SU-DHL-6 (cell line): ENCODE results near the gene TMEM151B.

ENCODE experiments used
- H2AFZ ChIP-seq: fragments of 200-600 bp; sonication (generic); 2 replicates; pipeline ENCODE4 v1.6.1; 2014; ENCODE audit warnings: low read depth, mild to moderate bottlenecking, moderate library complexity, mixed read lengths, antibody characterized with exemption, low read length; ENCODE audit not compliant: severe bottlenecking
- H3F3A ChIP-seq: fragments of 200-600 bp; shearing (Covaris generic); 2 replicates; pipeline ENCODE4 v1.6.0; 2016; ENCODE audit warnings: antibody characterized with exemption, mild to moderate bottlenecking; ENCODE audit not compliant: insufficient read depth
- H3K27ac ChIP-seq: fragments of 200-600 bp; sonication (generic); 2 replicates; pipeline ENCODE4 v1.5.1; 2016; ENCODE audit warnings: low read depth, mild to moderate bottlenecking, low read length, moderate library complexity, mixed read lengths
- H3K27me3 ChIP-seq: fragments of 200-600 bp; sonication (generic), shearing (Covaris generic); 2 replicates; pipeline ENCODE4 v1.6.0; 2014; ENCODE audit warnings: mild to moderate bottlenecking, low read length
- H3K36me3 ChIP-seq: fragments of 200-600 bp; sonication (generic); 2 replicates; pipeline ENCODE4 v1.6.1; 2014; ENCODE audit warnings: mild to moderate bottlenecking, low read length, mixed read lengths
- H3K4me2 ChIP-seq: fragments of 300-600, 200-600 bp; shearing (Covaris generic), sonication (generic); 2 replicates; pipeline ENCODE4 v1.6.0; 2014; ENCODE audit warnings: low read length, low read depth, mild to moderate bottlenecking; ENCODE audit not compliant: poor library complexity, severe bottlenecking
- H3K4me3 ChIP-seq: fragments of 200-600 bp; sonication (generic); 2 replicates; pipeline ENCODE4 v1.5.1; 2014; ENCODE audit warnings: antibody characterized with exemption, low read length, mild to moderate bottlenecking, mixed read lengths; ENCODE audit not compliant: insufficient read depth, poor library complexity, severe bottlenecking
- H3K79me2 ChIP-seq: fragments of 200-600 bp; sonication (generic); 2 replicates; pipeline ENCODE4 v1.6.1; 2014; ENCODE audit warnings: mild to moderate bottlenecking, low read length, moderate library complexity; ENCODE audit not compliant: insufficient read depth
- H3K9ac ChIP-seq: fragments of 200-600 bp; sonication (generic); 2 replicates; pipeline ENCODE4 v1.7.0; 2014; ENCODE audit warnings: mild to moderate bottlenecking, low read length
- H3K9me2 ChIP-seq: fragments of 200-600 bp; sonication (generic); replicated peaks from 2 replicates; pipeline ENCODE4 v1.6.1; 2014; ENCODE audit warnings: low read length; ENCODE audit not compliant: insufficient read depth
- H3K9me3 ChIP-seq: fragments of 200-600 bp; sonication (generic); 2 replicates; pipeline ENCODE4 v1.6.1; 2014; ENCODE audit warnings: low read length, mixed read lengths; ENCODE audit not compliant: insufficient read depth
- H4K20me1 ChIP-seq: fragments of 200-600 bp; sonication (generic); 2 replicates; pipeline ENCODE4 v1.6.1; 2014; ENCODE audit warnings: low read depth, mild to moderate bottlenecking, antibody characterized with exemption, low read length, moderate library complexity, mixed read lengths
- EZH2phosphoT487 ChIP-seq: fragments of 200-600 bp; sonication (generic), shearing (Covaris generic); conservative IDR thresholded peaks from 2 replicates; pipeline ENCODE4 v1.6.1; 2018; ENCODE audit warnings: mild to moderate bottlenecking, antibody characterized with exemption, low read length, moderate library complexity, mixed read lengths
- TF ChIP-seq, protein P1 (sequence below): fragments of 200-600 bp; sonication (generic); IDR thresholded peaks from one replicate; pipeline ENCODE4 v1.5.1; 2017; ENCODE audit warnings: antibody characterized with exemption, mild to moderate bottlenecking, low read length, moderate library complexity; ENCODE audit not compliant: insufficient read depth, poor library complexity, severe bottlenecking

Gene TMEM151B

DNA sequence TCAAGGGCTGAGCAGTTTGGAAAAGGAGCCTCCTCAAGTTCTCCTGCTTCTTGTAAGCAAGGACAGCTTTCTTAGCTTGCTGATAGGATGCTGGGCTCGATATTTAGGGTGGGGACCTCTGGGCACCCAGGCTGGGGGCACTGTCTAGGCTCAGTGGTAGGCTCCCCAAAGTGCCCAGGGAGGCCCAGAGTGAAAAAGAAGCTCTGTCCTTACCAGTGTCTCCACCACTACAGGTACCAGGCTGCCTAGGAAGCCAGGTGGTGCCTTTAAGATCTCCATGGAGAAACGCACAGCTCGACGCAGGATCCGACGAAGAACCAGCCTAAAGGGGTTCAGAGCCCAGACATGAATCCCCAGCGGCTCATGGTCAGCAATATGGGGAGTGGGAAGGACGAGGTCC is 36.5 kb downstream of the TMEM151B start:
- H3F3A ChIP-seq = no peaks in the 10 kb centered on the region
- H3K79me2 ChIP-seq = 0 out of 2 replicates have a peak, but pooled peaks cover 1% of the 10 kb centered on the region
- TF ChIP-seq, protein P1, sequence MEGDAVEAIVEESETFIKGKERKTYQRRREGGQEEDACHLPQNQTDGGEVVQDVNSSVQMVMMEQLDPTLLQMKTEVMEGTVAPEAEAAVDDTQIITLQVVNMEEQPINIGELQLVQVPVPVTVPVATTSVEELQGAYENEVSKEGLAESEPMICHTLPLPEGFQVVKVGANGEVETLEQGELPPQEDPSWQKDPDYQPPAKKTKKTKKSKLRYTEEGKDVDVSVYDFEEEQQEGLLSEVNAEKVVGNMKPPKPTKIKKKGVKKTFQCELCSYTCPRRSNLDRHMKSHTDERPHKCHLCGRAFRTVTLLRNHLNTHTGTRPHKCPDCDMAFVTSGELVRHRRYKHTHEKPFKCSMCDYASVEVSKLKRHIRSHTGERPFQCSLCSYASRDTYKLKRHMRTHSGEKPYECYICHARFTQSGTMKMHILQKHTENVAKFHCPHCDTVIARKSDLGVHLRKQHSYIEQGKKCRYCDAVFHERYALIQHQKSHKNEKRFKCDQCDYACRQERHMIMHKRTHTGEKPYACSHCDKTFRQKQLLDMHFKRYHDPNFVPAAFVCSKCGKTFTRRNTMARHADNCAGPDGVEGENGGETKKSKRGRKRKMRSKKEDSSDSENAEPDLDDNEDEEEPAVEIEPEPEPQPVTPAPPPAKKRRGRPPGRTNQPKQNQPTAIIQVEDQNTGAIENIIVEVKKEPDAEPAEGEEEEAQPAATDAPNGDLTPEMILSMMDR = no peak

DNA sequence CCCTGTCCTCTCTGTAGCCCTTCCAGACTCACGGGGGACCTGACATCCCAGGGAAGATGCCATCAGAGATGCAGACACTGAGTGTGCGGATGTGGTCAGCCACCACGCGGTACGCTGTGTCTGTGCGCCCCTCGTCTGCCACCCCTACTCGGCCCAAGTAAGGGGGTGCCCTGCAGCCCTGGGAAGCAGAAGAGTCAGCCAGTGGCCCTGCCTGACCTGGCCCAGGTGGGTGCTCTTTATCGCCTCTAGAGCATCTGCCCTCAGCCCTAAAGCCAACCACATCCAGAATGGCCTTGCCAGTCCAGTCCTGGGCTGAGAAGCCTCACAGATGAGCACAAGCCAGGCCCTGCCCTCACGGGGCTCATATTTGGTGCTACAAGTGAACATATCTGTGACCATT is 37.0 kb downstream of the TMEM151B start:
- Histone ChIP-seq H2AFZ (no peak overlapping the region), H3K79me2 (0 out of 2 replicates have a peak, but pooled peaks cover 6% of the 10 kb centered on the region), H3K27me3 (no peaks in the 10 kb centered on the region), H3K36me3 (no peaks in the 10 kb centered on the region; the same call in 1 of the 2 replicates), H3K4me3 (no peak overlapping the region), H3K9me2 (no peaks in the 10 kb centered on the region), H3K9ac (no peak overlapping the region), H3K27ac (no peak overlapping the region), H3K4me2 (no peak overlapping the region), H3K9me3 (no peaks in the 10 kb centered on the region), H4K20me1 (no peaks in the 10 kb centered on the region), H3F3A (no peaks in the 10 kb centered on the region)
- TF ChIP-seq, protein P1 = no peak
- TF ChIP-seq EZH2phosphoT487 = no peak

More for the DNA sequence above, 36.5 kb downstream of the TMEM151B start:
- no peak overlapping the region for H3K27ac ChIP-seq
- H3K9me3 ChIP-seq = no peaks in the 10 kb centered on the region
- no peak overlapping the region for H3K4me2 ChIP-seq
- H3K27me3 ChIP-seq = no peaks in the 10 kb centered on the region
- H3K4me3 ChIP-seq = no peak overlapping the region
- H3K9me2 ChIP-seq = no peaks in the 10 kb centered on the region
- H4K20me1 ChIP-seq = no peaks in the 10 kb centered on the region
- H3K36me3 ChIP-seq = no peaks in the 10 kb centered on the region; the same call in 1 of the 2 replicates
- no peak overlapping the region for H3K9ac ChIP-seq
- no peak overlapping the region for H2AFZ ChIP-seq

DNA sequence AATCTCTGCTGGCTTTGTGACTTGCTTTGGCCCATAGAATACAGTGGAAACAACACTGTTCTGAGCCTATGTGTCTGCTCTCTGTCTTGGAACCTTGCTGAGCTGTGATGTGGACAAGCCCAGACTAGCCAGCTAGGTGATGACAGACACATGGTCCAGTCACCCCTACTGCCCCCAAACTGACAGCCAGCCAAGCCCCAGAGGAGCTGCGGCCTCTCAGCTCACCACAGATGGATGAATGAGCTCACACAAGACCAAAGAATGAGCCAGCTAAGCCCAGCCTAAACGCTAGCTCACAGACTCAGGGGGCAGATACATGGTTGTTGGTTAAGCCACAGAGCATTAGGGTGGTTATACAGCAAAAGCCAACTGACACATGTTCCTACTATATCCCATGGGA is 38.8 kb downstream of the TMEM151B start:
- H3K4me2 ChIP-seq = no peak overlapping the region
- TF ChIP-seq, protein P1 = no peak
- H3K9me2 ChIP-seq = no peaks in the 10 kb centered on the region
- no peaks in the 10 kb centered on the region for H3F3A ChIP-seq
- no peak overlapping the region for H3K9ac ChIP-seq
- no peak overlapping the region for H2AFZ ChIP-seq
- H3K27ac ChIP-seq = no peak overlapping the region
- H3K9me3 ChIP-seq = no peaks in the 10 kb centered on the region
- H3K79me2 ChIP-seq = peaks cover 12% of the 10 kb centered on the region; the same call in 1 of the 2 replicates
- no peak overlapping the region for H3K4me3 ChIP-seq
- H3K36me3 ChIP-seq = no peaks in the 10 kb centered on the region; the same call in 1 of the 2 replicates
- no peaks in the 10 kb centered on the region for H3K27me3 ChIP-seq
- no peaks in the 10 kb centered on the region for H4K20me1 ChIP-seq
